ENCODE measurements around the gene OTOG.

OTOG gene

GRCh38 chr11:17543041-17543440 lies 4.0 kb upstream of the OTOG start:
- DNase-seq: no peak

GRCh38 chr11:17543574-17544180 lies 3.4 kb upstream of the OTOG start:
- no peak for DNase-seq

DNA sequence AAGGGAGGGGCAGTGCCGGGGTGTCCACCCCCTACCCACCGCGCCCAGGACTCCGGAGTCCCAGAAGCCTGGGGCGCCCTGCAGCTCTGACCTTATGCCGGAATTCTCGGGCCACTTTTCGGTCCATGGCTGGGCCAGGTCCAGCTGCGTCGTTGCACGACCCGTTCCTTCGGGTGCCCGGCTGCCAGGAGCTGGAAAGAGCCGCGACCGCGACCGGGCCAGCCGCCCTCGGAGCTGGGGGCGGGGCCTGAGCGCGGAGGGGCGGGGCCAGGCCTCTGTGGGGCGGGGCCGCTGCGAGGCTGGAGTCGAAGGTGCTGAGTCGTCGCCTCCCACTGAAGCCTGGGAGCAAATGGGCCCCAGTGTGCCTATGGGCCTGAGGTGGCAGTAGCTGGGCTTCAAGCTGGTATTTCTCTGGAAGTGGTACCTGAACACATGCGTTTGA lies 2.9 kb upstream of the OTOG start, which contains the start of gene USH1C:
Gene USH1C, minus strand, starts transcription at position 236 of the 442 bp plus-strand sequence. Its CDS starts 109 bp downstream, at position 127.
- no peak for DNase-seq

DNA sequence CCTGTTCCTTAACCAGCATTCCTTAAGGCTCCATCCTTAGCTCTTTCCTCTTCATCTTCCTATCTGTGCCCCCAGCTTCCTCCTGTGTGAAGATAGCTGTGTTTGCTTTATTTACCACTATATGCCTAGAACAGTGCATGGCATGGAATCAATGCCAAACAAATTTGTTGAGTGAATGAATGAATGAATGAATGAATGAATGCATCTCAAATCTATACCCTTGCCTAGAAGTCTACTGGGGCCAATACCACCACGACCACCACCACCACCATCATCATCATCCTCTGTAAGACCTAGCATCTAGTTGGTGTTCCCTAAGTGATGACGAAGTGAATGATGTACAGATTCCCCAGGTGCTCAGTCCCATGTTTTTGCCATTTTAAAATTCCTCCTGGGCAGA lies 819 bp upstream of the OTOG start:
- DNase-seq: no peak

GRCh38 chr11:17547932-17548331 lies 873 bp downstream of the OTOG start:
- DNase-seq: no peak

- DNase-seq: no peak
Measured at GRCh38 chr11:17548444-17548843, 1.4 kb downstream of the OTOG start.

DNA sequence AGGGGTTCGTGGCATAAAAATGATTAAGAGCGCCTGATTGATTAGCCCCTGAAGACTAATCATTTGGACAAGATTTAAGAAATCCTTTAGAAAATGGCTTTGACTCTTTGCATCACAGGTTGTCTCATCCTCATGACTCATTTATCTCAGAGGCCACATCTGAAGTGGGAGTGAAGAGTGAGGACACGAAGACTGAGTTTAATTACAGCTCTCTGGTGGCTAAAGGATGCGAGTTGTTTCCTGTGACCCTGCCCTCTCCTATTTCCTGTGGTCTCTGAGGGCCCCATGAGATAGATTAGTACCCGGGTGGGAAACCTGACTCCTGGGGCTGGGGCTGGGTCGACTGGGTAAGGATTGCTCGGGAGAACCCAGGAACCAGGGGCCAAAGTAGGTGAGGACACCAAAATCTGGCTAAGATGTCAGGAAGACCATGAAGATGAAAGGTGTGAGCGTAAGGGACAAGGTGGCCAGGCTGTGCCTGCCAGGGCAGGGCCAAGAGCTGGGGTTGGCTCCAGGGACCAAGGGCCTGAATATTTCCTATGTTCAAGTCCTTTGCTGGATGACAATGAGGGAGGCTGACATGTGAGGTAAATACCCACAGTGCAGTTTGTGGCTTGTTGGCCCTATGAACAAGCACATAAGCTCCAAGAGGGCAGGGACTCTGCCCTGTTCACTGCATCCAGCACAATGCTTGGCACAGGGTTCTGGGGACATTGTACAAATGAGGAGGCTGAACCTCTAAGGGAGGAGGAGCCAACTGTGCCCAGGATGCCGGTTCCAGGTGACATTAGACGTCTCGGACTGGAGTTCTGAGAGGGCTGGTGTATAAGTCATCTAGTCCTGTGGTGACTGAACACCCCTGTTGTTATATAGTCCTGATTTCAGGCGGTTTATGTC lies 3.6 kb downstream of the OTOG start:
- no peak for DNase-seq

DNA sequence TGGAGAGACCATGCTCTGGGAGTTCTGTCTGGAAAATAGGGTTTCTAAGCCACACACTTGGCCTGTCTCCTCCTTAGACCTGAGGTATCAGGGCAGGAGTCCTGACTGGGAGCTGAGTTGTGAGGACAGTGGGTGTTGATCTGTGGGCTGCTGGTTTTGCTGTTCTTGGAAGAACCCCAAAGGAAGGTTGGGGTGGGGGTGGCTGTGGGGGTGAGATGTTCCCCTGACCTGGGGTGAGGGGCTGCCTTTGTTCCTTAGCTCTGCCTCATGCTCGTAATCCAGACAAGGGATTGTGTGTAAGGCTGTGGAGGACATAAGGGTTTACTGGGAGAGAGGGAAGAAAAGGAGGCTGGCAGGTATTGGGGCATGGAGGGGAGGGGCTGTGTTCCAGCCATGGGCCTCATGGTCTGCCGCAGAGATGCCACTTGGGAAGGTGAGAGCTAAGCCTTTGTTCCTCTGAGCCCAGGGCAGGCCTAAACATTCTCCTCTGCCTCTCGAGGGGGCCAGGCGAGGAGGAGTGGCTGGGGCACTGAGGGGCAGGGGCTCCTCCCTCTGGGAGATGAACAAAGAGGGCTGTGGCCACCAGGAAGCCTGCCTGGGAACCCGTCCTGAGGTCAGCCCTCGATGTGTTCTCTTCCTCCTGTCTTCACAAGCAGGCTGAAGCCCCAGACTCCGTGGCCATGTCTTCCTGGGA lies 4.4 kb downstream of the OTOG start:
- DNase-seq: no peak

DNA sequence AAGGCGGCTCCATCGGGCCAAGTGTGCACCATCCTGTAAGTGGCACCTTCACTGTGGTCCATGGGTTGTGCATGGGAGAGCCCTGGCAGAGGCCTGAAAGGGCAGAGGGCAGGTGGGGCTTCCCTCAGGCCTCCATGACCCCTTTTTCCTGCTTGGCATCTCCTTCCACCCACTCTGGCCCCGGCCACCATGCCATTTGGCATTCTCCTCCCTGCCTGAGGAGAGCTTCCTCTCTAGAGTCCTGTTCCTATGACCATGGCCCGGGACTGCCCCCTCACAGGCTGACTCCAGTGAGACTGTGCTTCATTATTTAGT lies 4.9 kb downstream of the OTOG start:
- DNase-seq: no peak

DNA sequence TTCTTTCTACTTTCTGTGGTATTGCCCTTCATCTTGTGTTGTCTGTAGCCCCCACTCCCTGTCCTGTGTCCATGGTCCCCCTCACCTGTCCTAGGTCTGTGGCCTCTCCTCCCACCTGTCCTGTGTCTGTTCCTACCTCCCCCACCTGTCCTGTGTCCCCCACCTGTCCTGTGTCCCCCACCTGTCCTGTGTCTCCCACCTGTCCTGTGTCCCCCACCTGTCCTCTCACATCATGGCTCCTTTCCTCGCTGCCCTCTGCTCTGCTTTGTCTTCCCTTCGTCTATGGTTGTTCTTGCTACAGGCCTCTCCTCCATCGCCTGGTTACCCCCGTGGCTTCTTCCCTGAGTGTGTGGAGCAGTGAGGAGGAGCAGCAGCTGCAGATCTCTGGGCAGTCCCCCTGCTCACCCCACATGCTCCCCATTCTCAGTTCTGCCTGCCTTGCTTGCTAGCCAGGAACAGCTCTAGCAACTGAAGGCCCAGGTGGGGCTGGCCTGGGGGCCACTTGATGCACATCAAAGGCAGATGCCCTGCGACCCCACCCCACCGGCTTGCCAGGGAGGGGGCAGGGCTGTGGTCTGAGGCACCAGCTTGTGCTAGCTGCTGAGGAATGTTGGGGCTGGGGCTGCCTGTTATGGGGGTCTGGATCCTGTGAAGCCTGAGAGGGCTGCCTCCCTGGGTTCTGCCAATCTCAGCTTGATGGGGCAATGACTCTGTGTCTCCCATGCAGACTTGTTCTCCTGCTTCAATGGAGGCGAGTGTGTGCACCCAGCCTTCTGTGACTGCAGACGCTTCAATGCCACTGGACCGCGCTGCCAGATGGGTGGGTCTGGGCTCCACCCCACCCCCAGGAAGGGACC lies 5.6 kb downstream of the OTOG start:
- DNase-seq: peak; percentile 7

GRCh38 chr11:17553249-17553546 lies 6.1 kb downstream of the OTOG start:
- no peak for DNase-seq

- DNase-seq: no peak
Measured at GRCh38 chr11:17554487-17554886, 7.4 kb downstream of the OTOG start.

DNA sequence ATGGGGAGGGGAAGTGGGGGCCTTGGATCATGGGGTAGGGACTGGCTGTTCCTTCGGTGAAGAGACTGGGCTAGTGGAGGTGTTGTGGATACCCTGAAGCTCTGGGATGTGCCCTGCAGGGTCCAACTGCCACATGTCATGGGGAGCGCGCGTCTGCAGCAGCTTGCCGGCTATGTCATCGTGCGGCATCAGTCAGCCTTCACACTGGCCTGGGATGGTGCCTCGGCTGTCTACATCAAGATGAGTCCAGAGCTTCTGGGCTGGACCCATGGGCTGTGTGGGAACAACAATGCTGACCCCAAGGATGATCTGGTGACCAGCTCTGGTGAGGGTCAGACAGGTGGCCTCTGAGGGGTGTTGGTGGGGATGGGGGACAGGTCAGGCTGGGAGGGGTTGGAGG lies 9.9 kb downstream of the OTOG start:
- no peak for DNase-seq

DNA sequence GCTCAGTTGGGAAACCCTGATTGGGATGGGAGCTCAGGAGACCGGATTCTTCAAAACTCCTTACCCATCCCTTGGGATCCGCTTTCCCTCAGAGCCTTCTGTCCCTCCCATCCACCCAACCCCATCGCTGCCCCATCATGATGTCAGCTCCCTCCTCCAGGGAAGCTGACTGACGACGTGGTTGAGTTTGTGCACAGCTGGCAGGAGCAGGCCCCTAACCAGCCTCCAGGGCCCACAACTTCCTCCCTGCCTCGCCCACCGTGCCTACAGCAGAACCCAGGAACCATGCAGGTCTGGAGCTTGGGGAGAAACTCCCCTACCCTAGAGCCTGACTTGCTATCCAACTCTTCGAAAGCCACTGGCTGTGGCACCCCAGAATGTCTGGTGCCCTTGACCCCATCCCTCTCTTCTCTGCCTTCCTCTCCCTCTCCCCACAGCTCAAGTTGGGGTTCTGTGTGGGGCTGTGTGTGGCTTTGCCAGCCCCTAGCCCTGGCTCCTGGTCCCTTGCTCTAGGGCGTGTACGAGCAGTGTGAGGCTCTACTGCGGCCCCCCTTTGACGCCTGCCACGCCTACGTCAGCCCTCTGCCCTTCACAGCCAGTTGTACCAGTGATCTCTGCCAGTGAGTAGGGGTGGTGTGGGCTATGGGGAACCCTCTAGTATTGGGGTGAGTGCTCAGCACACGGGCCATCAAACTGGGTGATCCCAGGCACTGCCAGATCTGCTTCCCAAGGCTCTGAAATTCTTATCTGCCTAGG lies 11.1 kb downstream of the OTOG start:
- no peak for DNase-seq

DNA sequence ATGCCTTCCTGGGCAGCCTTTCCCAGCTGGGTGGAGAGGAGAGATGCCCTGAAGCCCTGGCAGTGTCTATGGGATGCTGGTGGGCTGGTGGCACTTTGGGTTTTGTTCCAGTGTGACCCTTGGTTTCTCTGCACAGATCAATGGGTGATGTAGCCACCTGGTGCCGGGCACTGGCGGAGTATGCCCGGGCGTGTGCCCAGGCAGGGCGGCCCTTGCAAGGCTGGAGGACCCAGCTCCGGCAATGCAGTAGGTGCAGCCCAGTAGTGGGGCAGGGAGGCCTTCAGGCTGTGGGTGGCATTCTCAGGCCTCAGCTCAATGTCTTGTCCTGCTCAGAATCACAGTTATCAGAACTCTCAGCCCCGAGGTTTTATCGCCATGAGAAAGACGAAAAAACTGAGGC lies 11.9 kb downstream of the OTOG start:
- DNase-seq: no peak

DNA sequence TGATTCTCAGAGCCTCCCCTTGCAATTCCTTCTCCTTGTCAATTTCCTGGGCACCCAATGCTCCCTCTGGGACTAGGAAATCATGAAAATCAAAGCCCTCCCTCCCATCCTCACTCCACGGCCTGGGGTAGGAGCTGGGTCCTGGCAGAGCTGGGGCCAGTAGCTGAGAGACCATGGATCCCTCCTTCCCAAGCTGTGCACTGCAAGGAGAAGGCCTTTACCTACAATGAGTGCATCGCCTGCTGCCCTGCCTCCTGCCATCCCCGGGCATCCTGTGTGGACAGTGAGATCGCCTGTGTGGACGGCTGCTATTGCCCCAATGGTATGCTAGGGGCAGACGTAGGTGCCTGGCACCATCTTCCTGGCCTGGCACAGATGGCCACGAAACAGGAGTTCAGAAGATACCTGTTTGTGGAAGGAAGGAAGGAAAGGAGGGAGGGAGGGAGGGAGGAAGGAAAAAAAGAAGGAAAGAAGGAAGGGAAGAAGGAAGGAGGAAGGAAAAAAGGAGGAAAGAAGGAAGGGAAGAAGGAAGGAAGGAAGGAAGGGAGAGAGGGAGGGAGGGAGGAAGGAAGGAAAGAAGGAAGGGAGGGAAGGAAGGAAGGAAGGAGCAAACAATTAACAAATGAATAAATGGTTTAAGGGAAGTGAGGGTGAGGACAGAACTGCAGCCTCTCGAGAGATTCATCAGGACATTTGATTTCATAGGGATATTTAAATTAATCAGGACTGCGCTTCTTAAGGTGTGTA lies 12.5 kb downstream of the OTOG start:
- DNase-seq: no peak

GRCh38 chr11:17560281-17561110 lies 13.4 kb downstream of the OTOG start:
- DNase-seq: no peak

- DNase-seq: no peak
Measured at GRCh38 chr11:17561111-17561415, 14.0 kb downstream of the OTOG start.

DNA sequence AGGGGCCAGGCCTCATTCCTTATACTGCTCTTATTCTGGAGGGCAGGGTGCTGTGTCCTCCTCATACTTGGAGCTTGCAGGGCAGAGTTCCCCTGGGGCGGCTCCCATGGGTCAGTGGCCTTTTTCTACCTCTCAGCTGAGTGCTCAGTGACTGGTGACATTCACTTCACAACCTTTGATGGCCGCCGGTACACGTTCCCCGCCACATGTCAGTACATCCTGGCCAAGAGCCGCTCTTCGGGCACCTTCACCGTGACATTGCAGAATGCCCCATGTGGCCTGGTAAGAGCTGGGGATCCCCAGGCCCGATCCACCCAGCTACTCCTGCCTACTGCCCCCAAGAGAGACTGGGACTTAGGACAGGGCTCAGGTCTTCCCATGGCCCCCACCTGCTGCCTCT lies 14.5 kb downstream of the OTOG start:
- no peak for DNase-seq

- DNase-seq: no peak
Measured at GRCh38 chr11:17563231-17563646, 16.2 kb downstream of the OTOG start.

Measured in fibroblast of skin of right quadriceps (primary cell).